GM12878 (cell line): Measurements from ENCODE around the gene METTL18. TPM values are rescaled to one million over a fixed set of nuclear protein-coding genes. Genes with fewer than 3 reads are reported as not detected.

Experiments
- ATAC-seq: fragments of 200-7000 bp; cut with Tn5 transposase; 3 replicates; pipeline ENCODE4 v1.9.1; 2020; ENCODE audit warnings: mild to moderate bottlenecking, moderate library complexity
- BruUV-seq: library from RNA; stranded (reverse); fragments of 400-500 nt; replicated peaks from 2 replicates; lab custom pipeline; 2021; lab: Mats Ljungman, UMichigan
- CTCF ChIA-PET: fragments of 300-600 bp; sonication (Branson Sonifier 250); formaldehyde crosslinking; extraction: SDS; loops from one replicate; lab custom pipeline; 2021; ENCODE audit warnings: inconsistent platforms; lab: Yijun Ruan, JAX
- POLR2A ChIA-PET: fragments of 350-600 bp; formaldehyde crosslinking; extraction: SDS; loops from one replicate; lab custom pipeline; 2021; ENCODE audit warnings: inconsistent platforms; lab: Charles Lee
- RAD21 ChIA-PET: fragments of 300-600 bp; sonication (Branson Sonifier 250); formaldehyde crosslinking; loops from one replicate; lab custom pipeline; 2023; ENCODE audit warnings: antibody characterized with exemption; ENCODE audit not compliant: unreplicated experiment; lab: Charles Lee
- SMC1A ChIA-PET: fragments of 300-600 bp; sonication (Branson Sonifier 250); formaldehyde crosslinking; loops from one replicate; lab custom pipeline; 2023; ENCODE audit not compliant: unreplicated experiment, uncharacterized antibody; lab: Charles Lee
- DNase-seq: peaks from one replicate; pipeline ENCODE4 v3.0.0-alpha.2; 2011; ENCODE audit warnings: low read depth, low spot score
- FAIRE-seq: peaks from 3 replicates; lab custom pipeline; 2011; peaks lifted over from hg19 to GRCh38; lab: Jason Lieb, UNC
- H2AFZ ChIP-seq: 2 replicates; pipeline ENCODE4 v1.6.0; 2011; ENCODE audit warnings: low read depth, low read length, control low read depth; ENCODE audit not compliant: control insufficient read depth
- H3K27ac ChIP-seq: 2 replicates; pipeline ENCODE4 v1.5.1; 2011; ENCODE audit warnings: control low read depth; ENCODE audit not compliant: control insufficient read depth, insufficient read depth
- H3K27me3 ChIP-seq, 2 experiments: replicated peaks in 1 of 2; 2 replicates each; pipeline versions ENCODE4 v1.6.0 to v1.6.1; 2011; ENCODE audit warnings: low read length in 1 of 2; ENCODE audit not compliant: control insufficient read depth in 2 of 2, insufficient read depth in 2 of 2
- H3K36me3 ChIP-seq, 2 experiments: 2 replicates each; pipeline ENCODE4 v1.5.1; 2011; ENCODE audit warnings: low read length in 1 of 2; ENCODE audit not compliant: control insufficient read depth in 2 of 2, insufficient read depth in 2 of 2
- H3K4me1 ChIP-seq: 2 replicates; pipeline ENCODE4 v1.6.1; 2011; ENCODE audit warnings: mild to moderate bottlenecking, low read length, moderate library complexity, mixed read lengths; ENCODE audit not compliant: control insufficient read depth, insufficient read depth
- H3K4me2 ChIP-seq: 2 replicates; pipeline ENCODE4 v1.6.0; 2011; ENCODE audit warnings: control low read depth; ENCODE audit not compliant: control insufficient read depth, insufficient read depth
- H3K4me3 ChIP-seq: fragments of 200-600 bp; sonication (generic); 2 replicates; pipeline ENCODE4 v1.5.1; 2016
- H3K79me2 ChIP-seq: 2 replicates; pipeline ENCODE4 v1.6.0; 2011; ENCODE audit warnings: low read length; ENCODE audit not compliant: control insufficient read depth, insufficient read depth
- H3K9ac ChIP-seq: 2 replicates; pipeline ENCODE4 v1.8.0; 2011; ENCODE audit warnings: low read length, control low read depth, mixed read lengths; ENCODE audit not compliant: control insufficient read depth, insufficient read depth
- H3K9me3 ChIP-seq: replicated peaks from 3 replicates; pipeline ENCODE4 v1.5.1; 2011; ENCODE audit warnings: mild to moderate bottlenecking, low read length; ENCODE audit not compliant: control insufficient read depth, insufficient read depth
- H4K20me1 ChIP-seq: 2 replicates; pipeline ENCODE4 v1.6.0; 2011; ENCODE audit not compliant: control insufficient read depth, insufficient read depth
- CBX5 ChIP-seq: sonication (generic); IDR thresholded peaks from 2 replicates; pipeline ENCODE4 v1.6.1; 2016; ENCODE audit warnings: low read depth, moderate library complexity, mild to moderate bottlenecking, inconsistent platforms
- FOXM1 ChIP-seq: IDR thresholded peaks from 2 replicates; pipeline ENCODE4 v1.6.1; 2012; ENCODE audit warnings: low read depth, mild to moderate bottlenecking, inconsistent platforms, low read length, moderate library complexity
- HSF1 ChIP-seq: fragments of 150-350 bp; IDR thresholded peaks from 2 replicates; pipeline ENCODE4 v1.6.1; 2014; ENCODE audit warnings: mild to moderate bottlenecking, low read depth, low read length
- JUNB ChIP-seq: IDR thresholded peaks from 2 replicates; pipeline ENCODE4 v1.6.1; 2016; ENCODE audit warnings: antibody characterized with exemption, mild to moderate bottlenecking
- NFXL1 ChIP-seq: fragments of 450-650 bp; IDR thresholded peaks from 2 replicates; pipeline ENCODE4 v1.6.1; 2017; ENCODE audit warnings: antibody characterized with exemption, mild to moderate bottlenecking, borderline replicate concordance
- POLR2AphosphoS2 ChIP-seq: IDR thresholded peaks from 2 replicates; pipeline ENCODE4 v1.6.1; 2011; ENCODE audit warnings: low read depth, mild to moderate bottlenecking, low read length, improper control_type of control experiment, moderate library complexity
- SMAD1 ChIP-seq: fragments of 450-650 bp; IDR thresholded peaks from 2 replicates; pipeline ENCODE4 v1.6.1; 2018; ENCODE audit warnings: mild to moderate bottlenecking, low read depth; ENCODE audit not compliant: partially characterized antibody
- TAF1 ChIP-seq: IDR thresholded peaks from 2 replicates; pipeline ENCODE4 v1.6.1; 2011; ENCODE audit warnings: mild to moderate bottlenecking, low read depth, low read length, borderline replicate concordance
- ZBED1 ChIP-seq: IDR thresholded peaks from 2 replicates; pipeline ENCODE4 v1.6.1; 2016; ENCODE audit warnings: borderline replicate concordance
- ZNF622 ChIP-seq: fragments of 450-650 bp; IDR thresholded peaks from 2 replicates; pipeline ENCODE4 v1.6.1; 2017; ENCODE audit warnings: mild to moderate bottlenecking, inconsistent platforms
- WGBS: methylation state at CpG from one replicate; pipeline ENCODE4 v1.1.6; 2016; ENCODE audit warnings: low lambda C conversion rate; ENCODE audit not compliant: insufficient replicate concordance, insufficient coverage; ENCODE audit errors: missing lambda C conversion rate; 5-methylcytosine and 5-hydroxymethylcytosine counted together
- in situ Hi-C: fragments of 300-500 bp; cut with MboI; formaldehyde crosslinking; loops from 9 replicates; pipeline ENCODE4 v1.14.3; 2018; ENCODE audit warnings: mixed read lengths
- intact Hi-C: fragments of 100-400 bp; cut with micrococcal nuclease; formaldehyde crosslinking; loops from one replicate; pipeline ENCODE4 v1.14.2; 2022; ENCODE audit not compliant: unreplicated experiment
- polyA plus RNA-seq, 11 experiments: library from polyadenylated mRNA; depleted of rRNA in 4 of 11; unstranded in 6 of 11; stranded (reverse) in 5 of 11; fragments of >200 nt; fragmentation: Nextera tagmentation in 4 of 11; fragmentation: Illumina TruSeq in 1 of 11; extraction: Ambion mirVana in 4 of 11; extraction: Trizol in 1 of 11; gene quantifications; 1 replicate in 1 of 11; 2 replicates in 10 of 11; pipeline versions ENCODE4 v1.2.1 to v1.2.3, GENCODE V29; 2011 to 2016; ENCODE audit warnings: inconsistent platforms in 2 of 11, missing spikeins in 2 of 11, low read depth in 1 of 11
- total RNA-seq, 4 experiments: library from RNA; depleted of rRNA in 3 of 4; stranded (reverse); fragments of >200 nt in 3 of 4; fragmentation: Illumina TruSeq in 1 of 4; extraction: Trizol in 1 of 4; gene quantifications; 2 replicates each; pipeline versions ENCODE4 v1.2.1 to v1.2.3, GENCODE V29; 2013 to 2021
- TF ChIP-seq, protein P1 (sequence below): IDR thresholded peaks from 2 replicates; pipeline ENCODE4 v1.6.1; 2011; ENCODE audit warnings: mild to moderate bottlenecking, low read depth, low read length, moderate library complexity; ENCODE audit not compliant: insufficient replicate concordance

Gene METTL18
- total and polyA plus RNA-seq, 10 of the 15 experiments (the other 5 are each of a cell fraction or from before 2014, with no cell fraction given) = 8.1 to 31.8 (median 12.8) TPM

DNA sequence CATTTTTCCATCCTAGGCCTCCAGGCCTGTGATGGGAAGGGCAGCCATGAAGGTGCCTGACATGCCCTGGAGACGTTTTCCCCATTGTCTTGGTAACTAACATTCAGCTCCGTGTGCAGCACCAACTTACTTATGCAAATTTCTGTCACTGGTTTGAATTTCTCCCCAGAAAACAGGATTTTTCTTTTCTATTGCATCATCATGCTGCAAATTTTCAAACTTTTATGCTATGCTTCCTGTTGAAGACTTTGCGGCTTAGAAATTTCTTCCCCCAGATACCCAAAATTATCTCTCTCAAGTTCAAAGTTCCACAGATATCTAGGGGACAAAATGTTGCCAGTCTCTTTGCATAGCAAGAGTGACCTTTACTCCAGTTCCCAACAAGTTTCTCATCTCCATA lies 35.7 kb downstream of the METTL18 start:
- ChIA-PET RAD21 (no interaction called here), SMC1A (no interaction called here)
- WGBS = 46% methylated on average over 3 of the region's 3 CpGs

More for the DNA sequence above, 35.7 kb downstream of the METTL18 start:
- Histone ChIP-seq H3K4me2 (no peak overlapping the region), H3K27me3 (no peaks in the 10 kb centered on the region; a peak in 2 of 4 replicates), H3K36me3 (no peaks in the 10 kb centered on the region), H3K4me1 (no peaks in the 10 kb centered on the region), H3K79me2 (no peaks in the 10 kb centered on the region), H3K9me3 (peaks cover 2% of the 10 kb centered on the region; the same call in 1 of the 3 replicates), H4K20me1 (no peaks in the 10 kb centered on the region), H2AFZ (no peak overlapping the region), H3K9ac (no peak overlapping the region), H3K27ac (no peak overlapping the region), H3K4me3 (no peak overlapping the region)
- DNase-seq (no peak), FAIRE-seq (no peak), ATAC-seq (no peak)
- no TSS peak for BruUV-seq
- TF ChIP-seq TAF1 (no peak), SMAD1 (no peak), JUNB (no peak), ZBED1 (no peak), FOXM1 (no peak), ZNF622 (no peak), POLR2AphosphoS2 (no peak), CBX5 (no peak), NFXL1 (no peak), HSF1 (no peak)
- TF ChIP-seq, protein P1, sequence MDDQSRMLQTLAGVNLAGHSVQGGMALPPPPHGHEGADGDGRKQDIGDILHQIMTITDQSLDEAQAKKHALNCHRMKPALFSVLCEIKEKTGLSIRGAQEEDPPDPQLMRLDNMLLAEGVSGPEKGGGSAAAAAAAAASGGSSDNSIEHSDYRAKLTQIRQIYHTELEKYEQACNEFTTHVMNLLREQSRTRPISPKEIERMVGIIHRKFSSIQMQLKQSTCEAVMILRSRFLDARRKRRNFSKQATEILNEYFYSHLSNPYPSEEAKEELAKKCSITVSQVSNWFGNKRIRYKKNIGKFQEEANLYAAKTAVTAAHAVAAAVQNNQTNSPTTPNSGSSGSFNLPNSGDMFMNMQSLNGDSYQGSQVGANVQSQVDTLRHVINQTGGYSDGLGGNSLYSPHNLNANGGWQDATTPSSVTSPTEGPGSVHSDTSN = no peak
- ChIA-PET POLR2A (no interaction called here), CTCF (no interaction called here)
- in situ Hi-C loops = no loop called here
- intact Hi-C loops = no loop called here
